GM18907 (cell line): ENCODE measurements around the gene DTX4.
A peak's percentile ranks its signal among the peaks of the same experiment; 100 is the strongest.

Experiments used
- ATAC-seq: cut with Tn5 transposase; IDR thresholded peaks from one replicate; pipeline ENCODE4 v1.9.1; 2021; ENCODE audit warnings: mild to moderate bottlenecking, moderate library complexity; ENCODE audit not compliant: unreplicated experiment

The DTX4 gene

DNA sequence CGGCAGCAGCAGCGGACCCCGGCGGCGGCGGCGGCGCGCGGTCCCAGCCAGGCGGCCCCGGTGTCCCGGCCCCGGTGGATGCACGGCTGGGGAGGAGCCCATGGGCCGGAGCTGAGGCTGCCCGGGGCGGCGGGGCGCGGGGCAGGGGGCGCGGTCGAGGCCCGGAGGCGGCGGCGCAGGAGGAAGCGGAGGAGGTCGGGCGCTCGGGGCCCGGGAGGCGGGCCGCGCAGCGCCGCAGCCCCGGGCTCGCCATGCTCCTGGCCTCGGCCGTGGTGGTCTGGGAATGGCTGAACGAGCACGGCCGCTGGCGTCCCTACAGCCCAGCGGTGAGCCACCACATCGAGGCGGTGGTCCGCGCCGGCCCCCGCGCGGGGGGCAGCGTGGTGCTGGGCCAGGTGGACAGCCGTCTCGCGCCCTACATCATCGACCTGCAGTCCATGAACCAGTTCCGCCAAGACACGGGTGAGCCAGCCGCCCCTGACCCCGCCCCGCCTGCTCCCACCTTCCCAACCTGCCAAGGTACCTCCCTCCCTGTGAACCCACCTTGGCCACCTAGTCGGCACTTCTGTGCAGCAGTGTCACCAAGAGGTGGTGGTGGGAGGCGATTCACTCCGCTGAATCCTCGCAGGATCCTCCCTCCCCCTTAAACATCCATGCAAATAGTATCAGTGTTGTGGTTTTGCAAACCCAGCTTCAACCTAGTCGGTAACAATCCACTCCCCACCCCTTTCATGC lies 580 bp downstream of the DTX4 start:
- ATAC-seq = peak; percentile 40

DNA sequence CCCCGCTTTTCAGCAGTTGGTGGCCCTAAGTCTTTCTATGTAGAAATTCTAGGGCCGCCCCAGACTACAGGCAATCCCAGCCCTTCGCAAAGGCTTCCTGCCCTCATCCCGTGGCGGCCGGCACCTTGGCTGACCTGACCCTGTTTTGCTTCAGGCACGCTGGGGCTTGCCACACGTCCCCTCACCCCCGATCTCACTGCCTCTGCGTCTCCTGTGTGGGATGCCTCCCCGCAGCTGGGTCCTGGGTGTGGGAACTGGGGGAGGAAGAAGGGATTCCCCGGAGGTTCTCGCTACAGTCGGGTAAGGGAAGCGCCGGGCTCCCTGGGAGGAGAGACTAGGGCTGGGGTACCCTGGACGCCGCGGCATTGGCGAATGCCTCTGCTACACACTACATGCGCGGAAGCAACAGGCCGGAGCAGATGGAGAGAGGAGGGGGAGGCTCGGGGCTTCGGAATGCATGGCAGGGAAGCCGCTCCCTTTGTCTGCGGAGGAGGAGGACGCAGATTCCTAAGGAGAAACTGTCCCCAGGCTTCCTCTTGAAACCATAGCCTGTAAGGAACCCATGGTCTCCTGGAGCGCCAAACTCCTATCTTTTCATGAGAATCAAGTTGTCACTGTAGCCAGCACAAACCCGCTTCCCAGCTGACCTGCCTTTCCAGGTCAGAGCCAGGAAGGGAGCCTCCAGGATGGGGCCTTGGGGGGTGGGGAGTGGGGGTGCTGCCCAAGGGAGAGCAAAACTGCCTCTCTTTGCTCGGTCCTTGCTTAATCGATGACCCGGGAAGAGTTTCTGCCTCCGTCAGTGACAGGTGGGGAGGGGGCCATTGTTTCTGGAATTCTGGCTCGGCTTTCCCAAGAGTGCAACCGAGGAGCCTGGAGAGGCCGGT lies 1.4 kb downstream of the DTX4 start:
- no peak for ATAC-seq

- no peak for ATAC-seq
These were observed 2.2 kb downstream of the DTX4 start for GRCh38 chr11:59173964-59174663.

- no peak for ATAC-seq
These were observed 2.7 kb downstream of the DTX4 start for GRCh38 chr11:59174664-59175033.

GRCh38 chr11:59175091-59175501 lies 3.2 kb downstream of the DTX4 start:
- ATAC-seq = no peak

DNA sequence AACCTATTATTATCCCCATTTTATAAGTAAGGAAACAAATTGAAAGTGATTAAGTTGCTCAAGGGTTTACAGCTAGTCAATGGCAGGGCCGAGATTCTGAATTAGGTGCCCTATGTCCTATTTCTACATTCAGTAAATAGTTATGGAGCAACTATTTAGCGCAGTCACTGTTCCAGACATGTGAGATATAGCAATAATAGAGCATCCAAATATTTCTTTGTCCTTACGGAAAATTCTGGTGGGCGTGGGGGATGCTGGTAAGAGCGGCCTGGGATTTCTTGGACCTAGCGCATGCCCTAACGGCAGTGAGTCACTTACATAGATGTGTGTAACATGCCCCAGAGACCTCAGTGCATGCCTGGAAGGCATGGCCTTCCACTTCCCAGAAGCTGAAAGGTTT lies 4.4 kb downstream of the DTX4 start:
- ATAC-seq = no peak

GRCh38 chr11:59178402-59178801 lies 6.5 kb downstream of the DTX4 start:
- no peak for ATAC-seq

GRCh38 chr11:59179121-59179520 lies 7.2 kb downstream of the DTX4 start:
- no peak for ATAC-seq

DNA sequence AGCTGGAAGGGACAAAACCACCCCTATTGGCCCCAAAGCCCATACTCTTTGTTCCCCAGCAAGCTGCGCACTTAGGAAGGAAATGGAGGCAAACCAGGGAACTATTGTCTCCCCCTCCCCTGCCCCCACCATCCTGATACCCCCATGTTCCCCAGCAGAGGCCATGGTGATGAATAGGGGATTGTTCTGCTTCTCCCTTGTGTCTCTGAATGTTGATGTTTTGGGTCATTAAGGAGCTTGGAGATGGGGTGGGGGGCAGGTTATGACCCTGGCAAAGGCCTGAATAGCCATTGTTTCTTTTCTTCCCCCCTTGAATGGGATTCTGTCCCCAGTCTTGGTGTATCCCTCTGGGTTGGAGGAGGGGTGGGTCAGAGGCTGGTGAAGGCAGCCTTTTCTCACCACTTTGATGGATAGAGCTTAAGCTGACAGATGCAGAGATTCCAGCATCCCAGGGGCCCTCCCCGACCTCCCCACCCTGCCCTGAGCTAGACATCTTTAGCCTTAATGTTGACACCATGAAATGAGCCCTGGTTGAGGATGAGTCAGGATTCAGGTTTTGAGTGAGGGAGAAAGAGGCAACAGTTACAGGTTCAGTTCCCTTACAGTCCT lies 8.3 kb downstream of the DTX4 start:
- ATAC-seq = no peak

DNA sequence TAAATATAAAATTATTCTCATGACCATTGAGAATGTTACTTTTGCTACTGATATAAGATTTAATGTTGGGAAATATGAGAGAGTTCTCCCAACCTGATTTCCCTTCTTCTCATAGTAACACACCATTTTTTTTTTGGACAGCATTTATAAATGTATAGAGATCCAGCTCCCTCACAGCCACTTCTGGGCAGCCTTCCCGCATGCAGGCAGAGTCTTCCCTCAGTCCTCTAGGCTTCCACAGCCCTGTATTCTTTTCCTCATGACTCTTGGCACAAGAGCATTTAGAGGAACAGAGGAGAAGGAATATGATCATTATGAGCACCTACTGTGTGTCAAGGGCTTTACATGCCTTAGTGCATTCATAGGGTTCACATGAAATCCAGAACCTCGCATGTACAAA lies 9.0 kb downstream of the DTX4 start:
- no peak for ATAC-seq

DNA sequence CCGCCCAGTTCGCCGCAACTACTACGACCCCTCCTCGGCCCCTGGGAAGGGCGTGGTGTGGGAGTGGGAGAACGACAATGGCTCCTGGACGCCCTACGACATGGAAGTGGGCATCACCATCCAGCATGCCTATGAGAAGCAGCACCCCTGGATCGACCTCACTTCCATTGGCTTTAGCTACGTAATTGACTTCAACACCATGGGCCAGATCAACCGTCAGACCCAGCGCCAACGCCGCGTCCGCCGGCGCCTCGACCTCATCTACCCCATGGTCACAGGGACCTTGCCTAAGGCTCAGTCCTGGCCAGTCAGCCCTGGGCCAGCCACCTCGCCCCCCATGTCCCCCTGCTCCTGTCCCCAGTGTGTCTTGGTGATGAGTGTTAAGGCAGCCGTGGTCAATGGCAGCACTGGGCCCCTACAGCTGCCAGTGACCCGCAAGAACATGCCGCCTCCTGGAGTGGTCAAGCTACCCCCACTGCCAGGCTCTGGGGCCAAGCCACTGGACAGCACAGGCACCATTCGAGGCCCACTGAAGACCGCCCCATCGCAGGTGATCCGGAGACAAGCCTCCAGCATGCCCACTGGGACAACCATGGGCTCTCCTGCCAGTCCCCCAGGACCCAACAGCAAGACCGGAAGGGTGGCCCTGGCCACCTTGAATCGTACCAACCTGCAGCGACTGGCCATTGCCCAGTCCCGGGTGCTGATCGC lies 10.0 kb downstream of the DTX4 start:
- no peak for ATAC-seq

GRCh38 chr11:59182457-59183151 lies 10.7 kb downstream of the DTX4 start:
- ATAC-seq = no peak

GRCh38 chr11:59183771-59184170 lies 11.8 kb downstream of the DTX4 start:
- no peak for ATAC-seq

DNA sequence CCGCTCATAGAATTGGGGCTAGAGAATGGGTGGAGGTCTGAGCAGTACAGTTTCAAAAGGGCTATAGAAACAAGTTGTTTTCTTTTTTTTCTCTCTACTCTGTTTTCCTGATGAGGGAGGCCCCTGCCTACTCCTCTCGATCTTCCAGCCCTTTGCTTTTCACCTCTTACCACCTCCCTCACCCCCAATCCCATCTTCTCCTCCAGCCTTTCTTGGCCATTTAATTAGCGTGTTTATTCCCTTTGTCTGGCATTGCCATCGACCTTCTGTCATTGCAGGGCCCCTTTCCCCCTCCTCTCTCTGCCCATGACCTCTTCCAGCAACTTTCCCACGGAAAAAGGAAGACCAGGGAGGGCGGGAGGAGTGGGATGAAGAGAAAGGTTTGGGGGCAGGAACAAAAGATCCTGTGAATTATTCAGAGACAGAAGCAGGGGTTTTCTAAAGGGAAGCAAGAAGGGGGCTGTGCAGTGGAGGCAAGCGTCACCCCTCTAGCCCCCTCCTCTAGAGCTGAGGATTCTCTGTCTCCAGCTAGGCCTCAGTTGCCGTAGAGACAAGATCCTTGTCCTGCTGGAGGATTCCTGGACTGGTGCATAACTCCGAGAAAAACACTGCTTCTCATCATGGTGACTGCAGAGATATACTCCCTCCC lies 12.9 kb downstream of the DTX4 start:
- no peak for ATAC-seq

DNA sequence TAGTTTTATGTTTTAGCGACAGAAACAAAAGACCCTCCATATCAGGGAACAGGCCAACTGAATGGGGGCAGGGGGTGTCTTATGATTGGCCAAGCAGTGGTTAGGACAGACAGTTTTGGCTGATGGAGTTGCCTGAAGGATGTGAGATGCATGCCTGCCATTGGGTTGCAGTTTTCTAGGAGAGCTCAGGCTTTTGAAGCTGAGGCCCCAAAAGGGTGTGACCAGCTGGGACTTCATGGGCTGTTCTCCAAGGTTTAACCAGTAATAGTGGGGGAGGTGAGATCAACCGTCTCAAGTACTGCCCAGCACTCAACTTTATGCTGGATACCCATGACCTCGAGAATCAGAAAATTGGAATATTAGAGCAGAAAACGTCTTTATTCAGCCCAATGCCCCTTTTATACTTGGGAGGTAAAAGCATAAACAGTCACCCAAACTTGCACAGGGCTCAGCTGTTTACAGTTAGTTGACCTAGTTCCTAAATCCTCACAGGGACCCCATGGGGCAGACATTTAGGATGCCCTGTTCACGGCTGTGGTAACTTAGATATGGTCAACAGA lies 13.5 kb downstream of the DTX4 start:
- ATAC-seq = no peak

DNA sequence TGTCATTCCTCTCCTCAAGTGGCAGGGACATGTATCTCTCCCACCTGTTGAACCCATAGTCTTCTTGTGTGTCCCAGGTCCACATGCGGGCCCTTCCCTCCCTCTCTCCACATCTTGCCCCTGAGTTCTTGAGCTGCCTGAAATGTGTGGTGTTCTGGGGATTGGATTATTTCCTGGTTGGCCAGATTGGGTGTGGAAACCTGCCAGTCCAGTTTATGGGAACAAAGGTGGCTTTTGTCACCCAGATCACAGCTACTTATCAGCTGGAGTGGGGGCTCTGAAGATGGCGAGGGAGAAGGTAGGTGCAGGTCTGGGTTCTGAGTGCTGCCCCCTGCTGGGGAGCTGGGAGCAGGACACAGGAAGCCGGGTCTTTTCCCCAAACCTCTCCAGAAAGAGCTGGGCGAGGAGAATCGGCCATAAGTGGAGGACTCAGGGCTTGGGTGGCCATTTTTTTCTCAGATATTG lies 14.2 kb downstream of the DTX4 start:
- peak; percentile 63 for ATAC-seq

GRCh38 chr11:59187035-59187434 lies 15.1 kb downstream of the DTX4 start:
- no peak for ATAC-seq

- ATAC-seq = no peak
These were observed 15.7 kb downstream of the DTX4 start for GRCh38 chr11:59187587-59187986.

DNA sequence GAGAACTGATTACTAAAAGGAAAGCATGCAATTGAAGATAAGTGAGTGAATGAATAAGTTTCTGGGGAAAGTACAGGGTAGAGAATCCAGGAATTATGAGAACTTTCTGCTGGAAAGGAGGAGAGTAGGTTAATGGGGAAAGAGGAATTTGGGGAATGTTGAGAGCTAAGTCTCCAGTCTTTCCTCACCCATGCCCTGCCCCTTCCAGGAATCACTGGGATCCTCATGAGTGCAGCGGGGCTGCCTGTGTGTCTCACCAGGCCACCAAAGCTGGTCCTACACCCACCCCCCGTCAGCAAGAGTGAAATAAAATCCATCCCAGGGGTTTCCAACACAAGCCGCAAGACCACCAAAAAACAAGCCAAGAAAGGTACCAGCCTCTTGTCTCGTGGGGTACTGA lies 17.0 kb downstream of the DTX4 start:
- no peak for ATAC-seq
